ENCODE results near the gene TBL1X. TPM values are rescaled to one million over a fixed set of nuclear protein-coding genes. Genes with fewer than 3 reads are reported as not detected.

The TBL1X gene
- total RNA-seq, 1 experiment from 2014 or later = 17.6 TPM

GRCh38 chrX:9683350-9683749 lies 218.5 kb downstream of the TBL1X start:
- H3K27ac ChIP-seq = no peak overlapping the region
- DNase-seq = no peak
- no peaks in the 10 kb centered on the region for H3K9me3 ChIP-seq (ENCODE audit: insufficient read depth, low read depth)
- no peaks in the 10 kb centered on the region for H3F3A ChIP-seq (ENCODE audit: insufficient read depth, low read depth)
- H3K27me3 ChIP-seq (ENCODE audit: insufficient read depth, low read depth) = no peaks in the 10 kb centered on the region
- H3K4me2 ChIP-seq = no peak overlapping the region
- intact Hi-C loops (cut with micrococcal nuclease; ENCODE audit: unreplicated experiment) = no loop called here
- no peaks in the 10 kb centered on the region for H3K79me2 ChIP-seq (ENCODE audit: low read depth)
- H3K4me3 ChIP-seq = no peak overlapping the region
- TF ChIP-seq, protein P1, sequence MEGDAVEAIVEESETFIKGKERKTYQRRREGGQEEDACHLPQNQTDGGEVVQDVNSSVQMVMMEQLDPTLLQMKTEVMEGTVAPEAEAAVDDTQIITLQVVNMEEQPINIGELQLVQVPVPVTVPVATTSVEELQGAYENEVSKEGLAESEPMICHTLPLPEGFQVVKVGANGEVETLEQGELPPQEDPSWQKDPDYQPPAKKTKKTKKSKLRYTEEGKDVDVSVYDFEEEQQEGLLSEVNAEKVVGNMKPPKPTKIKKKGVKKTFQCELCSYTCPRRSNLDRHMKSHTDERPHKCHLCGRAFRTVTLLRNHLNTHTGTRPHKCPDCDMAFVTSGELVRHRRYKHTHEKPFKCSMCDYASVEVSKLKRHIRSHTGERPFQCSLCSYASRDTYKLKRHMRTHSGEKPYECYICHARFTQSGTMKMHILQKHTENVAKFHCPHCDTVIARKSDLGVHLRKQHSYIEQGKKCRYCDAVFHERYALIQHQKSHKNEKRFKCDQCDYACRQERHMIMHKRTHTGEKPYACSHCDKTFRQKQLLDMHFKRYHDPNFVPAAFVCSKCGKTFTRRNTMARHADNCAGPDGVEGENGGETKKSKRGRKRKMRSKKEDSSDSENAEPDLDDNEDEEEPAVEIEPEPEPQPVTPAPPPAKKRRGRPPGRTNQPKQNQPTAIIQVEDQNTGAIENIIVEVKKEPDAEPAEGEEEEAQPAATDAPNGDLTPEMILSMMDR (conservative IDR thresholded peaks at IDR 0.05) = no peak
- no peak for TF ChIP-seq EZH2 (IDR thresholded peaks at IDR 0.05; ENCODE audit: low read depth)
- ChIA-PET CTCF (no interaction called here), POLR2A (ENCODE audit: unreplicated experiment) (no interaction called here)
- no peak overlapping the region for H2AFZ ChIP-seq
- H3K36me3 ChIP-seq (ENCODE audit: low read depth) = no peaks in the 10 kb centered on the region
- no peaks in the 10 kb centered on the region for H4K20me1 ChIP-seq (ENCODE audit: insufficient read depth)
- no peaks in the 10 kb centered on the region for H3K4me1 ChIP-seq (replicated peaks; ENCODE audit: insufficient read depth)
- no TSS peak for BruUV-seq (replicated peaks)
- H3K9me2 ChIP-seq (ENCODE audit: insufficient read depth) = no peaks in the 10 kb centered on the region

DNA sequence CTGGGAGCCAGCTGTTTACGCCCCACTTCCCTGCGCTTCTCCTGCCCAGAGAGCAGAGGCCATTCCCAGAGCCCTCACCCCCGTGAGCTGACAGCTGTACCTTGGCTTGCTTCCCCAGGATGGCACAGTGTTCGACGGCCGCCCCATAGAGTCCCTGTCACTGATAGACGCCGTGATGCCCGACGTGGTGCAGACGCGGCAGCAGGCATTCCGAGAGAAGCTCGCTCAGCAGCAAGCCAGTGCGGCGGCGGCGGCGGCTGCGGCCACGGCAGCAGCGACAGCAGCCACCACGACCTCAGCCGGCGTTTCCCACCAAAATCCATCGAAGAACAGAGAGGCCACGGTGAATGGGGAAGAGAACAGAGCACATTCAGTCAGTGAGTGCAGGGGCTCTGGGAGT lies 223.0 kb downstream of the TBL1X start:
- Histone ChIP-seq H3K4me3 (no peak overlapping the region), H3K36me3 (ENCODE audit: low read depth) (no peaks in the 10 kb centered on the region), H3K9me2 (ENCODE audit: insufficient read depth) (no peaks in the 10 kb centered on the region), H2AFZ (no peak overlapping the region), H3K79me2 (ENCODE audit: low read depth) (no peaks in the 10 kb centered on the region), H3K27me3 (ENCODE audit: insufficient read depth, low read depth) (no peaks in the 10 kb centered on the region), H3K4me2 (no peak overlapping the region), H3K9me3 (ENCODE audit: insufficient read depth, low read depth) (no peaks in the 10 kb centered on the region), H3K4me1 (replicated peaks; ENCODE audit: insufficient read depth) (no peaks in the 10 kb centered on the region), H3F3A (ENCODE audit: insufficient read depth, low read depth) (no peaks in the 10 kb centered on the region), H4K20me1 (ENCODE audit: insufficient read depth) (no peaks in the 10 kb centered on the region), H3K27ac (no peak overlapping the region)
- ChIA-PET CTCF (no interaction called here), POLR2A (ENCODE audit: unreplicated experiment) (no interaction called here)
- BruUV-seq (replicated peaks) = no TSS peak
- DNase-seq = no peak
- no peak for TF ChIP-seq EZH2 (IDR thresholded peaks at IDR 0.05; ENCODE audit: low read depth)
- TF ChIP-seq, protein P1 (conservative IDR thresholded peaks at IDR 0.05) = no peak
- intact Hi-C loops (cut with micrococcal nuclease; ENCODE audit: unreplicated experiment) = no loop called here

GRCh38 chrX:9688833-9689232 lies 224.0 kb downstream of the TBL1X start:
- no peak for DNase-seq
- ChIA-PET CTCF (no interaction called here), POLR2A (ENCODE audit: unreplicated experiment) (no interaction called here)
- H2AFZ ChIP-seq = no peak overlapping the region
- no peak overlapping the region for H3K4me2 ChIP-seq
- no peak overlapping the region for H3K27ac ChIP-seq
- no peaks in the 10 kb centered on the region for H3K4me1 ChIP-seq (replicated peaks; ENCODE audit: insufficient read depth)
- H4K20me1 ChIP-seq (ENCODE audit: insufficient read depth) = no peaks in the 10 kb centered on the region
- intact Hi-C loops (cut with micrococcal nuclease; ENCODE audit: unreplicated experiment) = no loop called here
- H3K36me3 ChIP-seq (ENCODE audit: low read depth) = no peaks in the 10 kb centered on the region
- no peaks in the 10 kb centered on the region for H3K27me3 ChIP-seq (ENCODE audit: insufficient read depth, low read depth)
- H3F3A ChIP-seq (ENCODE audit: insufficient read depth, low read depth) = no peaks in the 10 kb centered on the region
- H3K9me3 ChIP-seq (ENCODE audit: insufficient read depth, low read depth) = no peaks in the 10 kb centered on the region
- H3K79me2 ChIP-seq (ENCODE audit: low read depth) = no peaks in the 10 kb centered on the region
- no peaks in the 10 kb centered on the region for H3K9me2 ChIP-seq (ENCODE audit: insufficient read depth)
- H3K4me3 ChIP-seq = no peak overlapping the region
- BruUV-seq (replicated peaks) = no TSS peak
- TF ChIP-seq, protein P1 (conservative IDR thresholded peaks at IDR 0.05) = no peak
- TF ChIP-seq EZH2 (IDR thresholded peaks at IDR 0.05; ENCODE audit: low read depth) = no peak

Data from PC-9 (cell line).